Uterus (tissue), 4 donors: ENCODE measurements around the gene PLEKHG4B. TPM values are rescaled to one million over a fixed set of nuclear protein-coding genes. Genes with fewer than 3 reads are reported as not detected.

Experiments
- DNase-seq, 2 donors: peaks; one replicate each; pipeline ENCODE4 v3.0.0-alpha.2; 2019 to 2020
- H3K27ac ChIP-seq, 2 donors: fragments of 200-600 bp; sonication (generic); 1 replicate in 1 of 2; 2 replicates in 1 of 2; pipeline ENCODE4 v1.5.1; 2016 to 2018
- H3K27me3 ChIP-seq, 2 donors: fragments of 200-600 bp; sonication (generic); one replicate each; pipeline ENCODE4 v1.5.1; 2018 to 2019; ENCODE audit warnings: control low read depth in 1 of 2
- H3K36me3 ChIP-seq, 2 donors: fragments of 200-600 bp; sonication (generic); one replicate each; pipeline ENCODE4 v1.5.1; 2019; ENCODE audit warnings: control low read depth in 1 of 2
- H3K4me1 ChIP-seq, 2 donors: fragments of 200-600 bp; sonication (generic); one replicate each; pipeline ENCODE4 v1.5.1; 2018 to 2019; ENCODE audit warnings: control low read depth in 1 of 2
- H3K4me3 ChIP-seq, 2 donors: fragments of 200-600 bp; sonication (generic); 1 replicate in 1 of 2; 2 replicates in 1 of 2; pipeline ENCODE4 v1.5.1; 2018 to 2019; ENCODE audit warnings: mild to moderate bottlenecking in 1 of 2
- H3K9me3 ChIP-seq, 2 donors: fragments of 200-600 bp; sonication (generic); one replicate each; pipeline ENCODE4 v1.5.1; 2019; ENCODE audit warnings: control low read depth in 1 of 2
- CTCF ChIP-seq, 4 experiments: fragments of 200-600 bp in 2 of 4; fragments of 450-650 bp in 2 of 4; sonication (generic) in 2 of 4; IDR thresholded peaks; one replicate each; pipeline ENCODE4 v1.5.1; 2016 to 2019; ENCODE audit warnings: antibody characterized with exemption in 4 of 4, mild to moderate bottlenecking in 2 of 4, moderate library complexity in 1 of 4
- POLR2A ChIP-seq, 2 donors: fragments of 450-650 bp; IDR thresholded peaks; one replicate each; pipeline ENCODE4 v1.6.1; 2016; ENCODE audit warnings: antibody characterized with exemption in 2 of 2, mild to moderate bottlenecking in 1 of 2, moderate library complexity in 1 of 2
- intact Hi-C: fragments of 100-400 bp; cut with DNase I; formaldehyde crosslinking; loops from one replicate; pipeline ENCODE4 v1.15.1; 2023; ENCODE audit warnings: low total_unique reads
- total RNA-seq, 4 donors: library from RNA; depleted of rRNA in 3 of 4; stranded (reverse); fragments of >200 nt in 3 of 4; gene quantifications; one replicate each; pipeline versions ENCODE4 v1.1.0 to v1.2.4, GENCODE V29; 2014 to 2023
- donor health status: DM: yes; HTN: yes; CAD: no.

Gene PLEKHG4B
- total RNA-seq, 4 donors from 2014 or later, result under 0.01 to 8.3 (median 0.37) TPM; not detected in 1

DNA sequence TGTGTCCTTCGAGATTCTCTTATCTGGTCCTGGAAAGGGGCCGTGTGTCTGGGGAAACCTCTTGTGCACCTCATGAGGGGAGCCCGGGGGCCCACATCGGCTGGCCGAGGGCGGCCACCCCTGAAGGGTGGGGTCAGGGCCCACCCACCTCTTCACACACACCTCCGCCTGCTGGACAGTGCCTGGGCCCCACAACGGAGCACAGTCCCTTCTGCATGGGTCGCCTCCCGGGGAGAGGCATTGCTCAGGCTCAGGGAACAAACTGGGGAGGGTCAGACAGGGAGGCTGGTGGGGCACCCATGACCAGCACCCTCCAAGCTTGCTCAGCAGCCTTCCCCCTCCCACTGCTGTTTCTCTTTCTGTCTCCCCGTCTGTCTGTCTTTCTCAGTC lies 98.0 kb downstream of the PLEKHG4B start:
- Histone ChIP-seq H3K9me3 (no peaks in the 10 kb centered on the region), H3K27ac (no peak overlapping the region), H3K27me3 (no peaks in the 10 kb centered on the region), H3K36me3 (no peaks in the 10 kb centered on the region), H3K4me3 (no peak overlapping the region), H3K4me1 (peaks cover 0 to 4% of the 10 kb centered on the region in 2 donors)
- no peak for DNase-seq
- intact Hi-C loops, result no loop called here
- no peak for TF ChIP-seq POLR2A (IDR thresholded peaks at IDR 0.05)
- no peak for TF ChIP-seq CTCF (IDR thresholded peaks at IDR 0.05)

- Histone ChIP-seq H3K9me3 (no peaks in the 10 kb centered on the region), H3K4me3 (no peak overlapping the region), H3K4me1 (peaks cover 0 to 4% of the 10 kb centered on the region in 2 donors), H3K27me3 (no peaks in the 10 kb centered on the region), H3K27ac (no peak overlapping the region), H3K36me3 (no peaks in the 10 kb centered on the region)
- TF ChIP-seq CTCF (IDR thresholded peaks at IDR 0.05), result no peak
- TF ChIP-seq POLR2A (IDR thresholded peaks at IDR 0.05), result no peak
- no peak for DNase-seq
- intact Hi-C loops, result no loop called here
These were observed 98.5 kb downstream of the PLEKHG4B start for GRCh38 chr5:190366-191035.

GRCh38 chr5:191036-191948 lies 99.3 kb downstream of the PLEKHG4B start, which contains the start of gene LRRC14B:
LRRC14B (plus strand) TSS chr5:191495; CDS start chr5:191539, 44 bp downstream.
- Histone ChIP-seq H3K36me3 (no peaks in the 10 kb centered on the region), H3K27me3 (no peaks in the 10 kb centered on the region), H3K9me3 (no peaks in the 10 kb centered on the region), H3K4me3 (no peak within 1 kb of the TSS), H3K27ac (no peak within 1 kb of the TSS), H3K4me1 (peaks cover 0 to 4% of the 10 kb centered on the region in 2 donors)
- intact Hi-C loops, result no loop called here
- TF ChIP-seq POLR2A (IDR thresholded peaks at IDR 0.05), result no peak
- TF ChIP-seq CTCF (IDR thresholded peaks at IDR 0.05), result no peak
- DNase-seq, result no peak

DNA sequence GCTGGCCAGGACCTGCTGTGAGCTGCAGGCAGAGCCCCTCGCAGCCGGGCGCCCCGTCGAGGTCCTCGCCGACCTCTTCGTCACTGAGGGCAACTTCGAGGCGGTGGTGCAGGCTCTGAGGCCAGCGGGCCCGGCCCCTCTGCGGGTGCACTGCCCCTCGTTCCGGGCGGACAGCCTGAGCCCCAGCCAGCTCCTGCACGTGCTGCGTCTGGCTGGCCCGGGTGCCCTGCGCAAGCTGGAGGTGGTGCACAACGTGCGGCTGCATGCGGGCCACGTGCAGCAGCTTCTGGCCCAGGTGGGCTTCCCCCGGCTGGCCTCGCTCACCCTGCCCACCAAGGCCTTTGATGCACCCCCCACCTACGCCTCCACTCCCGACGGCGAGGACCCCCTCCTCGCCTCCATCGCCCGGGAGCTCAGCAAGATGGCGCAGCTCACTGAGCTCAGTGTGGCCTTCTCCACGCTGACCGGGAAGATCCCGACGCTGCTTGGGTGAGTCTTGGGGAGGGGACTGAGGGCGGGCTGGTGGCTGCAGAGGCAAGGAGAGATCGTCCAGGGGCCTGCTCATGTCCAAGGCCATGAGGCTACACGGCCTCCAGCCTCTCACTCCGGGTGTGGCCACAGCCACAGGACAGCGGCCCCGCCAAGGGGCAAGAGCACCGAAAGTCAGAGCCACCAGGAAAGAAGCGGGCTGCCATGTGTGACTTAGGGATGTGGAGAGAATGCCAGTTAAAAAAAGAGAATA lies 100.2 kb downstream of the PLEKHG4B start:
- no peaks in the 10 kb centered on the region for H3K9me3 ChIP-seq
- no peak overlapping the region for H3K4me3 ChIP-seq
- H3K36me3 ChIP-seq, result no peaks in the 10 kb centered on the region
- intact Hi-C loops, result no loop called here
- peaks cover 0 to 4% of the 10 kb centered on the region in 2 donors for H3K4me1 ChIP-seq
- no peak for DNase-seq
- TF ChIP-seq POLR2A (IDR thresholded peaks at IDR 0.05) (no peak), CTCF (IDR thresholded peaks at IDR 0.05) (no peak)
- H3K27ac ChIP-seq, result no peak overlapping the region
- H3K27me3 ChIP-seq, result no peaks in the 10 kb centered on the region
